ENCODE results near the gene HHAT.

HHAT gene

GRCh38 chr1:210616356-210616755 is 287.7 kb downstream of the HHAT start:
- no peak for DNase-seq

- DNase-seq, result no peak
Observed at GRCh38 chr1:210617293-210617692, 288.6 kb downstream of the HHAT start.

- DNase-seq, result no peak
Observed at GRCh38 chr1:210618369-210618768, 289.7 kb downstream of the HHAT start.

DNA sequence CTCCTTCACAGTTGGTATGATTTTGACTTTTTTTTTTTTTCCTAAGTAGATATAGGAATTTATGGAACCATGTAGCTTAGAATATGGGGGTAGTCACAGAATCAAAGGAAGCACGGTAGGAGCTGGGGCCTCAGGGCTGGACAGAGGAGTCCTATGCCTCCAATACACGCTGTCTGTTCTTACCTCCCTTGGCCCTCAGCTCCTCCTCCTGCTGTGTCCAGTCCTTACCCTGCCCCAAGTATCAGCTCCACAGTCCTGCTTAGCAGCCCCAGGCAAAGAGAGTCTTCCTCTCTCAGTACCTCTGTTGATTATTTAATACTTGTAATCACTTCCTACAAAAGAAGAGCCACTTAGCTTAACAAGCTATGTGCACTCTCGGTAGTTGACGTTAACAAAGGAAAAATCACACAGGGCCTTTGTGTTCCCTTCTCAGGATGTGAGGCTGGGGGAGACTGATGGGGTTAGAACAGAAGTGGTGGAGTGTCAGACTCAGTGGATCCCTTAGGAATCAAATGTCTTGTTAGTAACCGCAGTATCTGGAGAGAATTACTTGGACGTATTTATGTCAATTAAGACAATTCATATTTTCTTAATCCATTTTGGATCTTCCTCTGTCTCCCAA is 292.3 kb downstream of the HHAT start:
- no peak for DNase-seq

GRCh38 chr1:210621712-210622111 is 293.0 kb downstream of the HHAT start:
- no peak for DNase-seq

GRCh38 chr1:210624722-210625121 is 296.0 kb downstream of the HHAT start:
- DNase-seq, result no peak

GRCh38 chr1:210625715-210626114 is 297.0 kb downstream of the HHAT start:
- DNase-seq, result no peak

GRCh38 chr1:210626341-210626740 is 297.6 kb downstream of the HHAT start:
- DNase-seq, result no peak

- DNase-seq, result no peak
Observed at GRCh38 chr1:210627755-210628154, 299.1 kb downstream of the HHAT start.

- DNase-seq, result no peak
Observed at GRCh38 chr1:210629276-210629675, 300.6 kb downstream of the HHAT start.

DNA sequence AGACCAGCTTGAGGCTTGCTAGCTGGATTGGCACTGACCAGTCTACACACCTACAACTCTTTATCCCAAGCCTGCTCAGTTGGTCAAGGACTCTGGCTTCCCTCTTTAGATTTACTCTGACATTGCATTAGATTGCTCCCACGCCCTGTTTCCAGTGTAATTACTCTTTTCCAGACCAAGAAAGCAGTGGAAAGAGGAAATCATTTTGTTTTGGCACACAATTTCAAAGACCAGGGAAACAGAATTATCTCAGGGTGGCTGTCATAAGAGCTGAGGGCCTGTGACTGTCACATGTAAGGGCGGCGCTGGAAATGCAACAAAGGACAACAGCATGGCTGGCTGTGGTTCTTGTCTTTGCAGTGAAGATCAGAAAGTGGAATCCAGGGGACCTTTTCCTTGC is 302.7 kb downstream of the HHAT start:
- DNase-seq, result no peak

GRCh38 chr1:210633140-210633539 is 304.4 kb downstream of the HHAT start:
- no peak for DNase-seq

DNA sequence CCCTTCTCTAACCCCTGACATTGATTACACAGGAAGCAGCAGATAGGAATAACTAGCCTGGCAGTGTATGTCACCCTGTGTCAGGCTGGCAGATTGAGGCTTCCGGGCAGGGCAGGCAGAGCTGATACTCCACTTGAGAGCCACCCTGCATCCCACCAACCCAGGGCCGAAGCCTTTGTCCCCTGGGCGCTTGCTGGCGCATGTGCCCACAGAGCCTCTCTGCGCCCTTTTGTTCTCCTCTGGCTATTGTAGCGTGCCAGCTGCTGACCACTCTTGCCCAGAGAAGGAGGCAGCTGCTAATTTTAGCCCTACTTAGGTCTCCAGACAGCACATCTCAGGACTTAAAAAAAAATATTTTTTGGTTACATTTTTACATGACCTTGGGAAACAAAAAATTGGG is 304.9 kb downstream of the HHAT start:
- DNase-seq, result no peak

DNA sequence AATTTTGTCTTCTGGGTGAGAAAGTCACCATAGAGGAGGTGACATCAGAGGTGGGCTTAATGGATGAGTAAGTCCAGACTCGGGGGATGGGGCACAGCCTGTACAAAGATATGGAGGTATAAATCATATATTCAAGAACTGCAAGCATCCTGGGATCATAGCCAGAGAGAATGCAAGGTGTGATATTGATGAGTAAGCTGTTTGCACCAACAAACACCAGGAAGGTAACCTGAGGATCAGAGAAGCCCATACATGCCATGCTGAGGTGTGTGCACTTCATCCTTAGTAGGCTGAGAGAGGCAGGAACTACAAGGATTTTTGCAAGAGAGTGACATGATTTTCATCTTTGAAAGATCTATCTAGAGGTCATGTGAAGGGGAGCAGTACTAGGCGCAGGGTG is 306.4 kb downstream of the HHAT start:
- no peak for DNase-seq

GRCh38 chr1:210641582-210641981 is 312.9 kb downstream of the HHAT start:
- no peak for DNase-seq

GRCh38 chr1:210645582-210646257 is 317.0 kb downstream of the HHAT start:
- DNase-seq, result no peak

DNA sequence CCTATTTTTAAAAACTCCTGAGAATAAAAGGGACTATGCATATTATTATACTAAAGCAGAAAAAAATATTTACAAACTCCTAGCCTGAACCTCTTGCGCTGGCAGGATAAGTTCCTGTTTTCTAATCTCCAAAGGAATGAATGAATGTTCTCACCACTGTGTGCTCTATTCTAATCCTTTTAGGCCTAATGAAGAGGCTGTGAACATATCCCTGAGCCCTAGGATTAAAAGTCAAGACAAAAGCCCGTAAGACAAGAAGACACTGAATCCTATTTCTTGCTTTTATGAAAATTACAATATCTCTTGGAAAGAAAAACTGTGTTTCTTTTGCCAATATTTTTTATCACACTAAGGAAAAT is 317.5 kb downstream of the HHAT start:
- no peak for DNase-seq

DNA sequence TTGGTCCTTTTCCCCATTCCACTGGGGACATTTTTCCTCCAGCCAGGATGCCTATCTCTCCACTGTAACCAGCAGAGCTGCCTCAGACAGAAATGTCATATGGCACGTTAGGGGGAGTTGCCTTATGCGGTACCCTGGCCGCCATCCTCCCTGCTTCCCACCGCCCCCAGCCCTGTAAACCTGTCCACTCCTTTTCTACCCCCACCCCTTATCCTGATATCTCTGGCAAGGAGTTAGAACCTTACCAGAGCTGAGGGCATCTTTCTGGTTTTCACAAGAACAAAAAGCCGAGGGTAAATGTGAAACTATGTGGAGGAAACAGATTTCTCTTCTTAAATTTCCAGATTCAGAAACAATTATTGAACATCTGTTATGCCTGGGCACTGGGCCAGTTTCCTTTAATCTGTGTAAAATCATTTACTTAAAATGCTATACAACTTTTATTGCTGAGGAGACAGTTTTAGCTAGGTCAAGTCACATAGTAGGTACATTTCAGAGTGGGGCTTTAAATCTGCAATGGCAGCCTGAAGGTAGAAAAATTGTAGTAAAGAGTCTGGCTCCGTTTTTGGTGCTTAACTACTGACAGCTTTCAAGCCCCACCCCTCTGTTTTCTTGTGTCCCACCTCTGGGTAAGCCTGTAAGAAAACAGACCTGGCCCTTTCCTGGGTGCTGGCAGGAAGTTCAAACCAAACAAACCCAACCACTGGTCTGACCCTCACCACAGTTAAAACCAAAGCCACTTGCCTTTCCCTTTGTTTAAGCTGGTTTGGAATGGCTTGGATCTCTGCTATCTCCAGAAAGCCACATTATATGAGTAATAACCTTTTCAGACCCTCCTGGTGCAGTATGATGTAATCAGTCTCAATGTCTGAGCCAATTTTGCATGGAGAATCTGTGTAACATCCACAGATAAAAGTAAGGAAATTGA is 319.0 kb downstream of the HHAT start:
- no peak for DNase-seq

DNA sequence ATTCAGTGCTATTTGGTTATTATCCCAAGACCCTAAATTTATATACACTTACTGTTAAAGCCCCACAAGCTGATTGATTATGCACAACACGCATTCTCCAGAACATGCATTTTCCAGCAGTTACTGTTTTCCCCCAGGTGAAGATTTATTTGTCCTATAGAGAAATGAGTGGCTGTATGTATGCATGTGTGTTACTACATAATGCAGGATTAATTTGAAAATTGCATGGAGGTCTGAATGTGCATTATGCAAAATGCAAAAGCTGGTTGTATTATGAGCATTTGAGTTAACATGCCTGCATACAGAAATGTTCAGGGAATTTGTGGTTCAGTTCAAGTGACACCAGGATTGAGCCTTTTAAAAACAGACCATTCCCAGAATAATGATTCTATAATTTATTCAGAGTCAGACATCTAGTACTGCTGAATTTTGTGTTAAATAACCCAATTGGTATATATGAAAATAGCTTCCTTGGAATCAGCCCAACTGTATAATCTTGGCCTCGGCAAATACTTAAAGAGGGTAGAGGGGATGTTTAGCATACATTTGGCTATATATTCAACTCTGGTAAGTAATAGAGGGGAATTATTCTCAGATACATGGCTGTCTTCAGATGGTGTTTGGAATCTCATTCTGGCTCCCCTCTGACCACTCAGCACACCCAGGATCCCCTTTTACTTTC is 320.0 kb downstream of the HHAT start:
- DNase-seq, result no peak

- no peak for DNase-seq
Observed at GRCh38 chr1:210650403-210650802, 321.7 kb downstream of the HHAT start.

- DNase-seq, result no peak
Observed at GRCh38 chr1:210652329-210652954, 323.7 kb downstream of the HHAT start.

DNA sequence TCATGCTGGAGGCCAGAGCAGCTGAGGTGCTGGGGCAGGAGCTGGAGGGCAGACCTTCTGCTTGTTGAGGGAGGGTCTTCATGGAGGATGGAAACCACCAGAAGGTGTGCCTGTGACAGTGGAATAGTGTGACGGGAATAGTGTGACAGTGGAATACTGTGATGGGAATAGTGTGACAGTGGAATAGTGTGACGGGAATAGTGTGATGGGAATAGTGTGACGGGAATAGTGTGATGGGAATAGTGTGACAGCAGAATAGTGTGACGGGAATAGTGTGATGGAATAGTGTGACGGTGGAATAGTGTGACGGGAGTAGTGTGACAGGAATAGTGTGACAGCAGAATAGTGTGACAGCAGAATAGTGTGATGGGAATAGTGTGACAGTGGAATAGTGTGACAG is 325.1 kb downstream of the HHAT start:
- DNase-seq, result no peak

Data from NK-92 treated with Interleukin-12 subunit alpha and Interleukin-12 subunit beta, amount 100 ng/mL, for 24 hours (cell line).